WTC11 (cell line): Measurements from ENCODE around the gene UGT1A10. TPM values are rescaled to one million over a fixed set of nuclear protein-coding genes. Genes with fewer than 3 reads are reported as not detected.

Source experiments
- ATAC-seq: fragments of 200-7000 bp; cut with Tn5 transposase; 2 replicates; pipeline ENCODE4 v1.10.0; 2021; ENCODE audit warnings: mild to moderate bottlenecking, moderate library complexity
- CTCF ChIA-PET: fragments of 300-600 bp; sonication (Branson Sonifier 250); formaldehyde crosslinking; loops from one replicate; lab custom pipeline; 2021; ENCODE audit warnings: antibody characterized with exemption; lab: Charles Lee
- POLR2A ChIA-PET: fragments of 350-600 bp; sonication (Branson Sonifier 250); formaldehyde crosslinking; loops from one replicate; lab custom pipeline; 2021; ENCODE audit warnings: antibody characterized with exemption; lab: Charles Lee
- DNase-seq: peaks from one replicate; pipeline ENCODE4 v3.0.0; 2021; ENCODE audit warnings: low spot score
- H3K27ac Mint-ChIP-seq: 2 replicates; pipeline ENCODE4 v1.8.0; 2021; ENCODE audit warnings: mixed read lengths
- H3K27me3 Mint-ChIP-seq: 2 replicates; pipeline ENCODE4 v1.8.0; 2021; ENCODE audit warnings: low read depth, mild to moderate bottlenecking, moderate library complexity, mixed read lengths
- H3K36me3 Mint-ChIP-seq: 2 replicates; pipeline ENCODE4 v1.8.0; 2021; ENCODE audit warnings: mixed read lengths
- H3K4me1 Mint-ChIP-seq: 2 replicates; pipeline ENCODE4 v1.8.0; 2022; ENCODE audit warnings: mixed read lengths
- H3K4me3 Mint-ChIP-seq: 2 replicates; pipeline ENCODE4 v1.8.0; 2021; ENCODE audit warnings: mild to moderate bottlenecking, moderate library complexity, mixed read lengths
- H3K9me3 Mint-ChIP-seq: 2 replicates; pipeline ENCODE4 v1.8.0; 2021; ENCODE audit warnings: mixed read lengths
- CBFB ChIP-seq: sonication (generic); formaldehyde crosslinking; IDR thresholded peaks from 2 replicates; pipeline ENCODE4 v1.8.1; 2022; ENCODE audit warnings: mild to moderate bottlenecking, low read depth, missing genetic modification reagents
- CREM ChIP-seq: sonication (generic); formaldehyde crosslinking; IDR thresholded peaks from 2 replicates; pipeline ENCODE4 v1.8.1; 2022; ENCODE audit warnings: mild to moderate bottlenecking, missing genetic modification reagents, moderate library complexity
- ELF4 ChIP-seq: sonication (generic); formaldehyde crosslinking; IDR thresholded peaks from 2 replicates; pipeline ENCODE4 v1.8.1; 2022; ENCODE audit warnings: low read depth, mild to moderate bottlenecking, moderate library complexity, missing genetic modification reagents
- ETV6 ChIP-seq: sonication (generic); formaldehyde crosslinking; IDR thresholded peaks from 2 replicates; pipeline ENCODE4 v1.8.1; 2022; ENCODE audit warnings: mild to moderate bottlenecking, missing genetic modification reagents
- GABPB1 ChIP-seq: sonication (generic); formaldehyde crosslinking; IDR thresholded peaks from 2 replicates; pipeline ENCODE4 v1.8.1; 2023; ENCODE audit warnings: mild to moderate bottlenecking, missing genetic modification reagents
- GRHL2 ChIP-seq: fragments of 250-450 bp; sonication (Bioruptor Pico); IDR thresholded peaks from 2 replicates; pipeline ENCODE4 v1.8.0; 2022; ENCODE audit warnings: mild to moderate bottlenecking, moderate library complexity; ENCODE audit not compliant: insufficient replicate concordance, severe bottlenecking
- JAZF1 ChIP-seq: fragments of 250-450 bp; sonication (Bioruptor Pico); IDR thresholded peaks from 2 replicates; pipeline ENCODE4 v1.9.0; 2021; ENCODE audit warnings: moderate library complexity, mild to moderate bottlenecking, inconsistent platforms
- KAT7 ChIP-seq: sonication (generic); formaldehyde crosslinking; IDR thresholded peaks from 2 replicates; pipeline ENCODE4 v1.8.1; 2023; ENCODE audit warnings: missing genetic modification reagents, mild to moderate bottlenecking, borderline replicate concordance
- MXD4 ChIP-seq: fragments of 250-450 bp; sonication (Bioruptor Pico); IDR thresholded peaks from 2 replicates; pipeline ENCODE4 v1.8.0; 2021; ENCODE audit warnings: mild to moderate bottlenecking, moderate library complexity, borderline replicate concordance
- NR1H2 ChIP-seq: sonication (generic); formaldehyde crosslinking; IDR thresholded peaks from 2 replicates; pipeline ENCODE4 v1.9.0; 2021; ENCODE audit warnings: mild to moderate bottlenecking, moderate library complexity, missing genetic modification reagents
- PRRX2 ChIP-seq: fragments of 250-450 bp; sonication (Bioruptor Pico); IDR thresholded peaks from 2 replicates; pipeline ENCODE4 v1.8.0; 2021; ENCODE audit warnings: mild to moderate bottlenecking
- RELA ChIP-seq: sonication (generic); formaldehyde crosslinking; IDR thresholded peaks from 2 replicates; pipeline ENCODE4 v1.8.1; 2022; ENCODE audit warnings: missing genetic modification reagents, mild to moderate bottlenecking, borderline replicate concordance
- SOX15 ChIP-seq: fragments of 250-450 bp; sonication (Bioruptor Pico); IDR thresholded peaks from 2 replicates; pipeline ENCODE4 v1.9.0; 2021; ENCODE audit warnings: mild to moderate bottlenecking
- SP1 ChIP-seq: sonication (generic); formaldehyde crosslinking; conservative IDR thresholded peaks from 2 replicates; pipeline ENCODE4 v1.8.1; 2022; ENCODE audit warnings: missing genetic modification reagents
- TCF7 ChIP-seq: sonication (generic); formaldehyde crosslinking; IDR thresholded peaks from 2 replicates; pipeline ENCODE4 v1.8.0; 2022; ENCODE audit warnings: mild to moderate bottlenecking, low read depth, missing genetic modification reagents, moderate library complexity
- ZNF317 ChIP-seq: sonication (generic); formaldehyde crosslinking; IDR thresholded peaks from 2 replicates; pipeline ENCODE4 v1.8.1; 2023; ENCODE audit warnings: low read depth, mild to moderate bottlenecking, moderate library complexity, missing genetic modification reagents, borderline replicate concordance
- ZNF416 ChIP-seq: fragments of 250-450 bp; sonication (Bioruptor Pico); IDR thresholded peaks from 2 replicates; pipeline ENCODE4 v1.9.0; 2021; ENCODE audit warnings: mild to moderate bottlenecking, inconsistent platforms
- total RNA-seq: library from RNA; stranded (reverse); gene quantifications from 3 replicates; pipeline ENCODE4 v1.2.3, GENCODE V29; 2021
- TF ChIP-seq, protein P1 (sequence below): fragments of 250-450 bp; sonication (Bioruptor Pico); IDR thresholded peaks from 2 replicates; pipeline ENCODE4 v1.8.0; 2021; ENCODE audit warnings: mild to moderate bottlenecking
- TF ChIP-seq, protein P2 (sequence below): sonication (generic); formaldehyde crosslinking; IDR thresholded peaks from 2 replicates; pipeline ENCODE4 v1.8.0; 2023; ENCODE audit warnings: missing genetic modification reagents, mild to moderate bottlenecking, borderline replicate concordance
- TF ChIP-seq, protein P3 (sequence below): fragments of 200-600 bp; IDR thresholded peaks from 2 replicates; pipeline ENCODE4 v1.8.0; 2022; ENCODE audit warnings: antibody characterized with exemption
- TF ChIP-seq, protein P4 (sequence below): sonication (generic); formaldehyde crosslinking; IDR thresholded peaks from 2 replicates; pipeline ENCODE4 v1.8.0; 2022; ENCODE audit warnings: mild to moderate bottlenecking, missing genetic modification reagents
- TF ChIP-seq, protein P5 (sequence below): fragments of 250-450 bp; sonication (Bioruptor Pico); IDR thresholded peaks from 2 replicates; pipeline ENCODE4 v1.9.0; 2021; ENCODE audit warnings: mild to moderate bottlenecking
- TF ChIP-seq, protein P6 (sequence below): fragments of 250-450 bp; sonication (Bioruptor Pico); IDR thresholded peaks from 2 replicates; pipeline ENCODE4 v2.1.2; 2022; ENCODE audit warnings: mild to moderate bottlenecking, moderate library complexity

Gene UGT1A10
- total RNA-seq, 1 experiment from 2014 or later, result not detected

DNA sequence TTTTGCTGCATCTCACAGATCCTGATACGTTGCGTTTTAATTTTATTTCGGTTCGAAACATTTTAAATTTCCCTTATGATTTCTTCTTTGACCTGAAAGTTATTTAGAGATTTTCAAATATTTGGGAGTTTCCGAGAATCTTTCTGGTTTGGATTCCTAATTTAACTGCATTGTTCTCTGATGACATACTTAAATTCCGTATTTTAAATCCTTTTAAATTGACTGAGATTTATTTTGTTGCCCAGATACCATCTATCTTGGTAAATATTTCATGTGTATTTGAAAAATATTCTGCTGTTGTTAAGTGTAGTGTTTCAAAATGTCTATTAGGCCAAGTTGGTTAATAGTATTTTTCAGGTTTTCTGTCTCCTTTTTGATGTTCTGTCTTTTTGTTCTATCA is 179.6 kb downstream of the UGT1A10 start:
- TF ChIP-seq CBFB (CRISPR knock-in tag) (no peak), JAZF1 (CRISPR knock-in tag) (no peak), PRRX2 (CRISPR knock-in tag) (no peak), GRHL2 (CRISPR knock-in tag) (no peak), KAT7 (CRISPR knock-in tag) (no peak), ETV6 (CRISPR knock-in tag) (no peak), GABPB1 (CRISPR knock-in tag) (no peak), TCF7 (CRISPR knock-in tag) (no peak), ZNF317 (CRISPR knock-in tag) (no peak), ZNF416 (no peak), ELF4 (CRISPR knock-in tag) (no peak), CREM (CRISPR knock-in tag) (no peak), SOX15 (CRISPR knock-in tag) (no peak), RELA (CRISPR knock-in tag) (no peak), SP1 (CRISPR knock-in tag) (no peak), NR1H2 (CRISPR knock-in tag) (no peak)
- TF ChIP-seq, protein P1, sequence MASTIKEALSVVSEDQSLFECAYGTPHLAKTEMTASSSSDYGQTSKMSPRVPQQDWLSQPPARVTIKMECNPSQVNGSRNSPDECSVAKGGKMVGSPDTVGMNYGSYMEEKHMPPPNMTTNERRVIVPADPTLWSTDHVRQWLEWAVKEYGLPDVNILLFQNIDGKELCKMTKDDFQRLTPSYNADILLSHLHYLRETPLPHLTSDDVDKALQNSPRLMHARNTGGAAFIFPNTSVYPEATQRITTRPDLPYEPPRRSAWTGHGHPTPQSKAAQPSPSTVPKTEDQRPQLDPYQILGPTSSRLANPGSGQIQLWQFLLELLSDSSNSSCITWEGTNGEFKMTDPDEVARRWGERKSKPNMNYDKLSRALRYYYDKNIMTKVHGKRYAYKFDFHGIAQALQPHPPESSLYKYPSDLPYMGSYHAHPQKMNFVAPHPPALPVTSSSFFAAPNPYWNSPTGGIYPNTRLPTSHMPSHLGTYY (CRISPR knock-in tag), result no peak
- TF ChIP-seq, protein P2, sequence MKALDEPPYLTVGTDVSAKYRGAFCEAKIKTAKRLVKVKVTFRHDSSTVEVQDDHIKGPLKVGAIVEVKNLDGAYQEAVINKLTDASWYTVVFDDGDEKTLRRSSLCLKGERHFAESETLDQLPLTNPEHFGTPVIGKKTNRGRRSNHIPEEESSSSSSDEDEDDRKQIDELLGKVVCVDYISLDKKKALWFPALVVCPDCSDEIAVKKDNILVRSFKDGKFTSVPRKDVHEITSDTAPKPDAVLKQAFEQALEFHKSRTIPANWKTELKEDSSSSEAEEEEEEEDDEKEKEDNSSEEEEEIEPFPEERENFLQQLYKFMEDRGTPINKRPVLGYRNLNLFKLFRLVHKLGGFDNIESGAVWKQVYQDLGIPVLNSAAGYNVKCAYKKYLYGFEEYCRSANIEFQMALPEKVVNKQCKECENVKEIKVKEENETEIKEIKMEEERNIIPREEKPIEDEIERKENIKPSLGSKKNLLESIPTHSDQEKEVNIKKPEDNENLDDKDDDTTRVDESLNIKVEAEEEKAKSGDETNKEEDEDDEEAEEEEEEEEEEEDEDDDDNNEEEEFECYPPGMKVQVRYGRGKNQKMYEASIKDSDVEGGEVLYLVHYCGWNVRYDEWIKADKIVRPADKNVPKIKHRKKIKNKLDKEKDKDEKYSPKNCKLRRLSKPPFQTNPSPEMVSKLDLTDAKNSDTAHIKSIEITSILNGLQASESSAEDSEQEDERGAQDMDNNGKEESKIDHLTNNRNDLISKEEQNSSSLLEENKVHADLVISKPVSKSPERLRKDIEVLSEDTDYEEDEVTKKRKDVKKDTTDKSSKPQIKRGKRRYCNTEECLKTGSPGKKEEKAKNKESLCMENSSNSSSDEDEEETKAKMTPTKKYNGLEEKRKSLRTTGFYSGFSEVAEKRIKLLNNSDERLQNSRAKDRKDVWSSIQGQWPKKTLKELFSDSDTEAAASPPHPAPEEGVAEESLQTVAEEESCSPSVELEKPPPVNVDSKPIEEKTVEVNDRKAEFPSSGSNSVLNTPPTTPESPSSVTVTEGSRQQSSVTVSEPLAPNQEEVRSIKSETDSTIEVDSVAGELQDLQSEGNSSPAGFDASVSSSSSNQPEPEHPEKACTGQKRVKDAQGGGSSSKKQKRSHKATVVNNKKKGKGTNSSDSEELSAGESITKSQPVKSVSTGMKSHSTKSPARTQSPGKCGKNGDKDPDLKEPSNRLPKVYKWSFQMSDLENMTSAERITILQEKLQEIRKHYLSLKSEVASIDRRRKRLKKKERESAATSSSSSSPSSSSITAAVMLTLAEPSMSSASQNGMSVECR (CRISPR knock-in tag), result no peak
- TF ChIP-seq, protein P3, sequence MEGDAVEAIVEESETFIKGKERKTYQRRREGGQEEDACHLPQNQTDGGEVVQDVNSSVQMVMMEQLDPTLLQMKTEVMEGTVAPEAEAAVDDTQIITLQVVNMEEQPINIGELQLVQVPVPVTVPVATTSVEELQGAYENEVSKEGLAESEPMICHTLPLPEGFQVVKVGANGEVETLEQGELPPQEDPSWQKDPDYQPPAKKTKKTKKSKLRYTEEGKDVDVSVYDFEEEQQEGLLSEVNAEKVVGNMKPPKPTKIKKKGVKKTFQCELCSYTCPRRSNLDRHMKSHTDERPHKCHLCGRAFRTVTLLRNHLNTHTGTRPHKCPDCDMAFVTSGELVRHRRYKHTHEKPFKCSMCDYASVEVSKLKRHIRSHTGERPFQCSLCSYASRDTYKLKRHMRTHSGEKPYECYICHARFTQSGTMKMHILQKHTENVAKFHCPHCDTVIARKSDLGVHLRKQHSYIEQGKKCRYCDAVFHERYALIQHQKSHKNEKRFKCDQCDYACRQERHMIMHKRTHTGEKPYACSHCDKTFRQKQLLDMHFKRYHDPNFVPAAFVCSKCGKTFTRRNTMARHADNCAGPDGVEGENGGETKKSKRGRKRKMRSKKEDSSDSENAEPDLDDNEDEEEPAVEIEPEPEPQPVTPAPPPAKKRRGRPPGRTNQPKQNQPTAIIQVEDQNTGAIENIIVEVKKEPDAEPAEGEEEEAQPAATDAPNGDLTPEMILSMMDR, result no peak
- TF ChIP-seq, protein P4, sequence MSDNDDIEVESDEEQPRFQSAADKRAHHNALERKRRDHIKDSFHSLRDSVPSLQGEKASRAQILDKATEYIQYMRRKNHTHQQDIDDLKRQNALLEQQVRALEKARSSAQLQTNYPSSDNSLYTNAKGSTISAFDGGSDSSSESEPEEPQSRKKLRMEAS, result no peak
- H3K27me3 Mint-ChIP-seq, result no peaks in the 10 kb centered on the region
- H3K27ac Mint-ChIP-seq, result no peak overlapping the region
- H3K36me3 Mint-ChIP-seq, result no peaks in the 10 kb centered on the region
- CTCF ChIA-PET, result no interaction called here
- H3K4me1 Mint-ChIP-seq, result no peaks in the 10 kb centered on the region
- DNase-seq (no peak), ATAC-seq (no peak)
- POLR2A ChIA-PET, result no interaction called here
- no peak overlapping the region for H3K4me3 Mint-ChIP-seq
- H3K9me3 Mint-ChIP-seq, result peaks cover 7% of the 10 kb centered on the region; the same call in 1 of the 2 replicates

DNA sequence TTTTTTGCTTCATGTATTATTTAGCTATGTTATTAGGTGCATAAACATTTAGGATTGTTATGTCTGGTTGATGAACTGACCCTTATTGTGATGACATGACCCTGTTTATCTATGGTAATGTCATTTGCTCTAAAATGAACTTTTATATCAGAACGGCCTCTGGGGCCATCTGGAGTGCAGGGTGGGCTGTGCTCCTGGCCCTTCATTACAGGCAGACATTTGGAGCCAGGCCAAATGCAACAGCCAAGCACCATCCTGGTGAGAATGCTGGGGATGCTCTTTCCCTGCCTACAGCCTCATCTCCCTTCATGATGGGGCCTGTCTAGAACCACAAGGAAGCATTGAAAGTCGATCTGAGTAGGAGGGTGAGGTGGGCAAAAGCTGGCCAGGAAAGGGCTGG is 180.1 kb downstream of the UGT1A10 start:
- Mint-ChIP-seq H3K27ac (no peak overlapping the region), H3K9me3 (peaks cover 7% of the 10 kb centered on the region; the same call in 1 of the 2 replicates), H3K4me3 (no peak overlapping the region), H3K36me3 (no peaks in the 10 kb centered on the region), H3K27me3 (no peaks in the 10 kb centered on the region), H3K4me1 (no peaks in the 10 kb centered on the region)
- CTCF ChIA-PET, result no interaction called here
- DNase-seq (no peak), ATAC-seq (no peak)
- POLR2A ChIA-PET, result no interaction called here
- no peak for TF ChIP-seq MXD4 (CRISPR knock-in tag)
- TF ChIP-seq, protein P5, sequence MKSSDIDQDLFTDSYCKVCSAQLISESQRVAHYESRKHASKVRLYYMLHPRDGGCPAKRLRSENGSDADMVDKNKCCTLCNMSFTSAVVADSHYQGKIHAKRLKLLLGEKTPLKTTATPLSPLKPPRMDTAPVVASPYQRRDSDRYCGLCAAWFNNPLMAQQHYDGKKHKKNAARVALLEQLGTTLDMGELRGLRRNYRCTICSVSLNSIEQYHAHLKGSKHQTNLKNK (CRISPR knock-in tag), result no peak
- TF ChIP-seq, protein P2 (CRISPR knock-in tag), result no peak
- no peak for TF ChIP-seq RELA (CRISPR knock-in tag)
- TF ChIP-seq, protein P6, sequence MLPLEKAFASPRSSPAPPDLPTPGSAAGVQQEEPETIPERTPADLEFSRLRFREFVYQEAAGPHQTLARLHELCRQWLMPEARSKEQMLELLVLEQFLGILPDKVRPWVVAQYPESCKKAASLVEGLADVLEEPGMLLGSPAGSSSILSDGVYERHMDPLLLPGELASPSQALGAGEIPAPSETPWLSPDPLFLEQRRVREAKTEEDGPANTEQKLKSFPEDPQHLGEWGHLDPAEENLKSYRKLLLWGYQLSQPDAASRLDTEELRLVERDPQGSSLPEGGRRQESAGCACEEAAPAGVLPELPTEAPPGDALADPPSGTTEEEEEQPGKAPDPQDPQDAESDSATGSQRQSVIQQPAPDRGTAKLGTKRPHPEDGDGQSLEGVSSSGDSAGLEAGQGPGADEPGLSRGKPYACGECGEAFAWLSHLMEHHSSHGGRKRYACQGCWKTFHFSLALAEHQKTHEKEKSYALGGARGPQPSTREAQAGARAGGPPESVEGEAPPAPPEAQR (CRISPR knock-in tag), result no peak
- no peak for TF ChIP-seq CREM (CRISPR knock-in tag)
